Thyroid gland (tissue), 4 donors: ENCODE measurements around the gene FZD4.

ENCODE experiments used
- POLR2A ChIP-seq, 2 donors: fragments of 450-650 bp; IDR thresholded peaks; one replicate each; pipeline ENCODE4 v1.6.1; 2017; ENCODE audit warnings: antibody characterized with exemption in 2 of 2, mild to moderate bottlenecking in 2 of 2, moderate library complexity in 1 of 2
- TF ChIP-seq, protein P1 (sequence below), 6 experiments: fragments of 200-600 bp in 3 of 6; fragments of 450-650 bp in 3 of 6; sonication (generic) in 3 of 6; IDR thresholded peaks; one replicate each; pipeline ENCODE4 v1.5.1; 2016 to 2019; ENCODE audit warnings: antibody characterized with exemption in 6 of 6, mild to moderate bottlenecking in 2 of 6, inconsistent platforms in 1 of 6, moderate library complexity in 1 of 6

- TF ChIP-seq, protein P1, sequence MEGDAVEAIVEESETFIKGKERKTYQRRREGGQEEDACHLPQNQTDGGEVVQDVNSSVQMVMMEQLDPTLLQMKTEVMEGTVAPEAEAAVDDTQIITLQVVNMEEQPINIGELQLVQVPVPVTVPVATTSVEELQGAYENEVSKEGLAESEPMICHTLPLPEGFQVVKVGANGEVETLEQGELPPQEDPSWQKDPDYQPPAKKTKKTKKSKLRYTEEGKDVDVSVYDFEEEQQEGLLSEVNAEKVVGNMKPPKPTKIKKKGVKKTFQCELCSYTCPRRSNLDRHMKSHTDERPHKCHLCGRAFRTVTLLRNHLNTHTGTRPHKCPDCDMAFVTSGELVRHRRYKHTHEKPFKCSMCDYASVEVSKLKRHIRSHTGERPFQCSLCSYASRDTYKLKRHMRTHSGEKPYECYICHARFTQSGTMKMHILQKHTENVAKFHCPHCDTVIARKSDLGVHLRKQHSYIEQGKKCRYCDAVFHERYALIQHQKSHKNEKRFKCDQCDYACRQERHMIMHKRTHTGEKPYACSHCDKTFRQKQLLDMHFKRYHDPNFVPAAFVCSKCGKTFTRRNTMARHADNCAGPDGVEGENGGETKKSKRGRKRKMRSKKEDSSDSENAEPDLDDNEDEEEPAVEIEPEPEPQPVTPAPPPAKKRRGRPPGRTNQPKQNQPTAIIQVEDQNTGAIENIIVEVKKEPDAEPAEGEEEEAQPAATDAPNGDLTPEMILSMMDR (IDR thresholded peaks at IDR 0.05), result no peak
- no peak for TF ChIP-seq POLR2A (IDR thresholded peaks at IDR 0.05)
Measured at GRCh38 chr11:86948733-86949132, 6.5 kb downstream of the FZD4 start.
